HG02870 (cell line): ENCODE measurements around the gene NUDT16L1.

Experiments
- ATAC-seq: cut with Tn5 transposase; IDR thresholded peaks from one replicate; pipeline ENCODE4 v1.9.1; 2021; ENCODE audit warnings: mild to moderate bottlenecking, moderate library complexity; ENCODE audit not compliant: unreplicated experiment

NUDT16L1 gene

GRCh38 chr16:4693956-4694641 lies 737 bp downstream of the NUDT16L1 start:
- peak; percentile 4 for ATAC-seq

- no peak for ATAC-seq
These were observed 1.5 kb downstream of the NUDT16L1 start for GRCh38 chr16:4694642-4695451.

- no peak for ATAC-seq
These were observed 2.3 kb downstream of the NUDT16L1 start for GRCh38 chr16:4695473-4696171.

- ATAC-seq: no peak
These were observed 3.0 kb downstream of the NUDT16L1 start for GRCh38 chr16:4696172-4696904.

GRCh38 chr16:4696905-4697847 lies 3.8 kb downstream of the NUDT16L1 start:
- no peak for ATAC-seq

- ATAC-seq: no peak
These were observed 4.5 kb downstream of the NUDT16L1 start for GRCh38 chr16:4697848-4698291.

GRCh38 chr16:4698321-4699045 lies 5.1 kb downstream of the NUDT16L1 start:
- ATAC-seq: no peak

- no peak for ATAC-seq
These were observed 5.7 kb downstream of the NUDT16L1 start for GRCh38 chr16:4699046-4699556.

- no peak for ATAC-seq
These were observed 7.1 kb downstream of the NUDT16L1 start for GRCh38 chr16:4700380-4700996.

- no peak for ATAC-seq
These were observed 7.8 kb downstream of the NUDT16L1 start for GRCh38 chr16:4700997-4701743.

- no peak for ATAC-seq
These were observed 8.6 kb downstream of the NUDT16L1 start for GRCh38 chr16:4701791-4702465.

GRCh38 chr16:4702466-4702808 lies 9.1 kb downstream of the NUDT16L1 start:
- no peak for ATAC-seq

GRCh38 chr16:4703906-4704305 lies 10.5 kb downstream of the NUDT16L1 start:
- no peak for ATAC-seq

- ATAC-seq: no peak
These were observed 11.1 kb downstream of the NUDT16L1 start for GRCh38 chr16:4704491-4704890.

GRCh38 chr16:4704913-4705312 lies 11.6 kb downstream of the NUDT16L1 start:
- ATAC-seq: no peak

GRCh38 chr16:4706871-4707270 lies 13.5 kb downstream of the NUDT16L1 start:
- ATAC-seq: no peak

- no peak for ATAC-seq
These were observed 16.1 kb downstream of the NUDT16L1 start for GRCh38 chr16:4709481-4709880.
